Measurements from ENCODE around the gene CT45A10.

GRCh38 chrX:135923353-135923752 lies 30.1 kb upstream of the CT45A10 start:
- no peak for TF ChIP-seq POLR2AphosphoS5 (IDR thresholded peaks at IDR 0.05; ENCODE audit: insufficient read depth, low read depth, low read length)
- no peak for TF ChIP-seq CTCF (IDR thresholded peaks at IDR 0.05; ENCODE audit: extremely low read depth in 1 of 2, insufficient read depth in 1 of 2, low read depth in 1 of 2, low read length in 2 of 2)
- TF ChIP-seq POLR2A (IDR thresholded peaks at IDR 0.05; ENCODE audit: low read depth, low read length): no peak
- no peak for TF ChIP-seq MYC (IDR thresholded peaks at IDR 0.05; ENCODE audit: low read depth, low read length)
- TF ChIP-seq, protein P1, sequence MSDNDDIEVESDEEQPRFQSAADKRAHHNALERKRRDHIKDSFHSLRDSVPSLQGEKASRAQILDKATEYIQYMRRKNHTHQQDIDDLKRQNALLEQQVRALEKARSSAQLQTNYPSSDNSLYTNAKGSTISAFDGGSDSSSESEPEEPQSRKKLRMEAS (IDR thresholded peaks at IDR 0.05; ENCODE audit: insufficient read depth, insufficient read length): no peak
- no peak for TF ChIP-seq EZH2 (IDR thresholded peaks at IDR 0.05; ENCODE audit: borderline replicate concordance, low read depth, low read length, severe bottlenecking)
- TF ChIP-seq JUN (IDR thresholded peaks at IDR 0.05; ENCODE audit: borderline replicate concordance, insufficient read depth, insufficient read length, low read depth): no peak

Measured in endothelial cell of umbilical vein (primary cell).